AG08395 (cell line): ENCODE data around the gene COL4A2.
"Not testable (repeated sequence)": the region's sequence is repeated elsewhere in the genome, so short reads cannot be mapped to it uniquely, and the experiment has no call there.

Experiments used
- DNase-seq: peaks from one replicate; pipeline ENCODE4 v3.0.0; 2012; ENCODE audit warnings: mixed read lengths, low spot score

Gene COL4A2

DNA sequence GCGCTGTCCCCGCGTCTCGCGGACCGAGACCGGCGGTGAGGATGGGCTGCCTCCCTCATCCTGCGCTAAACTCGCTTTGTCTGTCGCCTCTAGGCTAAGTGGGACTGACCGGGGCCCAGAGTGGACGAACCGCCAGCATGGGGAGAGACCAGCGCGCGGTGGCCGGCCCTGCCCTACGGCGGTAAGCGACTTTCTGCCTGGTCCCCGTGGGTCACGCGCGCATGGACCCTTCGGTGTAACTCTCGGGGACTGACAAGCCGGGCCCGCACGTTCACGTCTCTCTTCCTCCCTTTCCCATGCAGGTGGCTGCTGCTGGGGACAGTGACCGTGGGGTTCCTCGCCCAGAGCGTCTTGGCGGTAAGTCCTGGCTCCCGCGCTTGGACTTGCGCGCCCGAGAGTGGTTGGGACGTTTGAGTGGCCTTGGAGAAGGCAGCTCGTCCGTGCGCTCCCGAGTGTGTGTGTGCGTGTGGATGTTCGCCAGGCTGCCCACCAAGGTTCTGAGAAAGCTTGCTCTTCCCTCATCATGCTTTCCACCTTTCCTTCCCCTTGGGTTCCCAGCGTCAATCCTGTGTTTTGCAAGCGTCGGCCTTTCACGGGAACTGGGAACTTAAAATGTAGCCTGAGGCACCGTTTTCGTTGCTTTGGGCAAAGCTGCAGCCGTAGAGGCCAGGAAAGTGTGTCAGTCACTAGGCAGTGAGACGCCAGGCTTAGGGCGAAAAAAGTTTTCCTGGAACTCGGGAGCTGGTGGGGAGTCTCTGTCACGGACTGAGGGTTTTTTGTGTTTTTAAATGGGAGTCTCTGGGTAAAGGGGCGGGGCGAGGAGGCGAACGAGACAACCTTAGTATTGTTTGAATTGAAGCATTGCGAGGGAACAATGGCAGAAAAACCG, 927 bp downstream of the COL4A2 start:
- DNase-seq: no peak

DNA sequence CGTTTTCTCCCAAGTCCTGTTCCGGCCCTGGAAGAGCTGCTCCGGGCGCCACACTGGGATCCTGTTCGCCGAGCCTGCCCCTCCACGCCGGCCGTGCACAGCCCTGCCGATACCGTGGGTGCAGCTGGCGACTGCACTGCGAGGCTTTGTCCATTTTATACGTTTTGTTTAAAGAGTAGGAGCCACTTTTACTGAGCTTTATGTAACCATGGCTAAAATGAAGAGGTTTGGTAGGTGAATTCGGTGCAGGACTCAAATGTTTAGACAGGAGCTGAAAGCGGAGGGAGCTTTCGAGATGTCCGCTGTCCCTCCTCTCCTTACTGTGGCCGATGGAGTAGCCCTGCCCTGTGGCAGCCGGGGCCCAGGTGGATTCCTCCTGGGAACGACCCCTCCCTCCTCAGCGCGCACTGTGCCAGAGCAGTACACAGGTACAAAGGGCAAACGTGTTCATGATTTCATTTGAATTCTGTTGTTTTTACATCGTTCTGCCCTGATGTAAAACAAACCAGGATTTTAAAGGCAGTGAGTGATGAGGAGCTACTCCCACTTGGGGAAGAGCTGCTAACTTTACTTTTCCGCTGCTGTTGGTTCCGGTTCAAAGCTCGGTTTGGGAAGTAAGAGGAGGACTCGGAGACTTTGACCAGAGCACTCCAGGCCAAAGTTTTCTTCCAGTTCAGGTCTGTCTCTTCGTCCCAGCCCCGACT, 1.7 kb downstream of the COL4A2 start:
- DNase-seq: no peak

DNA sequence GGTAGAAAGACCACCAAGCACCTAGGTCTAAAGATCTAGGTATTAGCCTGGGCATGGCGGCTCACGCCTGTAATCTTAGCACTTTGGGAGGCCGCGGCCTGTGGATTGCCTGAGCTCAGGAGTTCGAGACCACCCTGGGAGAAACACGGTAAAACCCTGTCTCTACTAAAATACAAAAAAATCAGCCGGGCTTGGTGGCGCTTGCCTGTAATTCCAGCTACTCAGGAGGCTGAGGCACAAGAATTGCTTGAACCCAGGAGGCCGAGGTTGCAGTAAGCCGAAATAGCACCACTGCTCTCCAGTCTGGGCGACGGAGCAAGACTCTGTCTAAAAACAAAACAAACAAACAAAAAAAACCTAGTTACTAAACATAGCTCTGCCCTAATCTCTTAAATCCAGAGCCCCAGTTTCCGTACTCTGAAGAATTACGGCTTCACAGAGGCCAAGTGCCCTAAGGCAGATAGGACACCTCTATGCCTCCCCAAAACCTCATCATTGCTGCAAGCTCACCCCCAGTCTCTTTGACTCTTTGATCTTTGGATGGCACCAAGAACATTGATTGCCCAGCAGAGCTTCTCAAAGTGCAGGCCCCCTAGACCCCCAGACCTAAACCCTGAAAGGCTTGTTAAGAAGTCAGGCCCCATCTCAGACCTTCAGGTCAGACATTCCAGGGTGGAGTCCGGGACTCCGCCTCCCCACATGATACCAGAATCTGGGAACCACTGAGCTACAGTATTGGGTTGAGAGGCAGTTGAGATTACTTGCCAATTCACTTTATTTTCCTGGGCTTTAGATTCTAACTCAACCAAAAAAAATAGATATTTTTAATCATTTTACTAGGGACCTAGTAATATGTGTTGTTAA, 2.8 kb downstream of the COL4A2 start:
- DNase-seq: no peak

DNA sequence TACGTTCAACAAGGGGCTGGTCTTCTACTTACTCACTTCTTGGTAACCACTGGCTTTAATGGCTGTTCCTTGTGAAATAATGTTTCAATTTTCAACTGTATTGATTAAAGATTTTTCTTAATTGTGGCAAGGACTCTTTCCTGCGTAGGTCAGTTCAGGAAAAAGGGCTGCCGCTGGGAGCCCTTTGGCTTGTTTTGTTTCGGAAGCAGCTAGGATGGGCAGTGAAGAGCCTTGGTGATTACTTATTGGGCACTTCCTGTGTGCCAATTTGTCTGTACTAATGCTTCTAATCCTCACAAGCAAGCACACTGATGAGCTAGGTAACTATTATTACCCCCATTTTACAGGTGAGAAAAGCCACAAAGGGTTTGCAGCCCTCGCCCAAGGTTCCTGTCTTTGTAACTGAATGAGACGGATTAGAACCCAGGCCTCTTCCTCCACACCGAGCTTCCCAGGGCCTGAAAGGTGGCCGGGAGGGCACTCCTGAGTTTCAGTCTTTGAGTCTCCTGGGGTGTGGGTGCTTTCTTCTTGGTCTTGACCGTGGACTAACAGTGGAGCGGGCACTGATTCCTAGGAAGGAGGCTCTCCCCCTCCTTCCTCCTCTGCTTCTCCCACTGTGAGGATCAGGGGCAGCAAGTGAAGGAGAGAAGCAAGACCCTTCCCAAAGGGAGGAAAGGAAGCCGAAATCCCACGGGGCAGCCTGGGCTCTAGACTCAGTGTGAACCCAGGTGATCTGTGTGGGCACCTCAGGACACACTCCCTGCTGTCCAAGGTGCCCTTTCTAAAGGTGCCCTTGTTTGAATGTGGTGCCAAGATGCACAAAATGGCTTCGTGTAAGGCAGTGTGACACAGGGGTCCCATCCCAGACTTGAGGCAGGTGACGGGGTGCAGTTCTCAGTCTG, 3.7 kb downstream of the COL4A2 start:
- DNase-seq: no peak

DNA sequence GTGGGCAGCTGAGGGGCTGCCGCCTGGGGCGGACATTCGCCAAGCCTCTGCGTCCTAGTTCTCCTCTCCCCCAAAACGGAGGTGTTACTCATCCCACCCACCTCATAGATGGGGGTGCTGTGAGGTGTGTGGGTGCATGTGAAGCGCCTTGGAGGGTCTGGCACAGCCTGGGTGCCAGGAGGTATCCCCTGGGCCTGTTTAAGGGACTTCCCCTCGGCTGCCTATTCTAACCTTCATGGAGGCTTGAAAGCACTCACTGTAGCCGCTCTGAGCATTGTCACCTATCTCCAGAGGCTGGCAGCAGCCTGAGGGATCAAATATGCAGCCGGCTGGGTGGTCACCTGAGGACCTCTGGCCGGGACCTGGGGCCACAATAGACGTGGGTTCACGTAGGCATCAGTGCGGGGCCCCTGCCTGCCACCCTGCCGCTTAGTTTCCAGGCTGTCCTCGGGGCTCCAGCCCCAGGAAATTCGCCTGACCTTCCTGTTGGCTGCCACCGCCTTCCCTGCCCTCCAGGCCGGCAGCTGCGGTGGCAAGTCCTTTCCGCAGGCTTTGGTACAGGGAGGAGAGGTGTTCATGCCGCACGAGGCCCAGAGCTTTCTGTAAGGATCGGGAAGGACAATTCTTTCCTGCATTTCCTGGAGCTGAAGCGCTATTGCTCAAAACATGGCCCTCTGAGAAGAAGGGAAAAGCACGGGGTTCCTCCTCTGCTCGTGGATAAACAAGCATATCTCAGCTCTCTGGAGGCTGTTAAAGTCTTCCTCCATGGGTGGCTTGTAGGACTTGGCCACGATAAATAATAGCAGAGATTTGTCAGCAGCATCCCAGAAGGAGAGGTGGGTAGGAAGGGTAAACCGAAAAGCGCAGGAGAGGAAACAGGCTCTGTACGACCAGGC, 4.6 kb downstream of the COL4A2 start:
- DNase-seq: no peak

DNA sequence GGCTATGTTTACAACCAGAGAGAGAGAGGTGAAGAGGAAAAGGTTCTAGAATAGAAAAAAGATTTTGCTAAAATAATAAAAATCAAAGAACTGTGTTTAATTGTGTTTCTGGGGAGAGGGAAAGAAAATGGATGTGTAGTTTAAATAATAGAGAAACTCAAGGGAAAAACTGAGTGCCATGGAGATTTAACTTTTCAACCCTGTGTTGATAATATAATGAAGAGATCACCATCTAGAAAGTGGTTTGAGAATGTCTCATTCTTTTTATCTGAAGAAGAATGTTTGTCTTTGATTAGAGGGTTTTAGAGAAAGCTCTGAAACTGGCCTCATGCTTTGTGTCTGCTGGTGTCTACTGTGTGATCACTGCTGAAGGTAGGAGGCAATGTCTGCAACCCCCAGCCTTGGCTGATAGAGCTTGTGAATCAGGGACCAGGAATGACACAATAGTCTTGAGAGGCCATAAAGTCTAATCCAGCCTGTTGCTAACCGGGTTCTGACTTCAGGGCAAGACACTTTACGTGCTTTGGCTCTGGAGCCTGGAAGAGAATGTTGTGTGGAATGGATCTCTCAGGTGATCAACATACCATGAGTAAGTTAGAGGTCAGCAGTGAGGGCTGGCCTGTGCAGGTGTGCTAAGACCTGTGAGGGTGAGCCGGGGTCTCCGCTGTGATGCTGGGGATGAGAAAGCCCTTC, 5.4 kb downstream of the COL4A2 start:
- DNase-seq: peak; percentile 74

DNA sequence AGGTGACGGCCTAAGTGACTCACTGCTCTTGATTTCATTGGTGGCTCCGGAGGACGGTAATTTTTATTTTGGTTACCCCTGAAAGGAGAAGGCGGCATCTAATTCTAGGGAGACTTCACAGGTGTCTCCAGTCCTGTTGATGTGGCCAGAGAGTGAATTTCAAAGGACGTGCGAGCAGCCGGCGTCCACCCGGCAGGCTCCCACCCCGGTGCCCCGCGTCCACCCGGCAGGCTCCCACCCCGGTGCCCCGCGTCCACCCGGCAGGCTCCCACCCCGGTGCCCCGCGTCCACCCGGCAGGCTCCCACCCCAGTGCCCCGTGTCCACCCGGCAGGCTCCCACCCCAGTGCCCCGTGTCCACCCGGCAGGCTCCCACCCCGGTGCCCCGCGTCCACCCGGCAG, 6.2 kb downstream of the COL4A2 start:
- not testable (repeated sequence) for DNase-seq

DNA sequence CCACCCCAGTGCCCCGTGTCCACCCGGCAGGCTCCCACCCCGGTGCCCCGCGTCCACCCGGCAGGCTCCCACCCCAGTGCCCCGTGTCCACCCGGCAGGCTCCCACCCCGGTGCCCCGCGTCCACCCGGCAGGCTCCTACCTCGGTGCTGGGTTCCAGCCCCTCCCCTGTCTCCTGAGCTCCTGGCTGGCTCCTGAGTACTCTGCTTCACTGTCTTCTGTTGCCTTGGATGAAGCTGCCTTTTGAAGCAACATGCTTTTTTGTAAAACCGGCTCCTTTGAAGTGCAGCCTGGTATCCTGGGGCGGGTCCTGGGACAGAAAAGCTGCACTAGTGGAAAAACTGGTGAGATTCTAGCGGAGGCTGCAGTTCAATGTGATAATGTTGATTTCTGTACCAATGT, 6.6 kb downstream of the COL4A2 start:
- DNase-seq: not testable (repeated sequence)

DNA sequence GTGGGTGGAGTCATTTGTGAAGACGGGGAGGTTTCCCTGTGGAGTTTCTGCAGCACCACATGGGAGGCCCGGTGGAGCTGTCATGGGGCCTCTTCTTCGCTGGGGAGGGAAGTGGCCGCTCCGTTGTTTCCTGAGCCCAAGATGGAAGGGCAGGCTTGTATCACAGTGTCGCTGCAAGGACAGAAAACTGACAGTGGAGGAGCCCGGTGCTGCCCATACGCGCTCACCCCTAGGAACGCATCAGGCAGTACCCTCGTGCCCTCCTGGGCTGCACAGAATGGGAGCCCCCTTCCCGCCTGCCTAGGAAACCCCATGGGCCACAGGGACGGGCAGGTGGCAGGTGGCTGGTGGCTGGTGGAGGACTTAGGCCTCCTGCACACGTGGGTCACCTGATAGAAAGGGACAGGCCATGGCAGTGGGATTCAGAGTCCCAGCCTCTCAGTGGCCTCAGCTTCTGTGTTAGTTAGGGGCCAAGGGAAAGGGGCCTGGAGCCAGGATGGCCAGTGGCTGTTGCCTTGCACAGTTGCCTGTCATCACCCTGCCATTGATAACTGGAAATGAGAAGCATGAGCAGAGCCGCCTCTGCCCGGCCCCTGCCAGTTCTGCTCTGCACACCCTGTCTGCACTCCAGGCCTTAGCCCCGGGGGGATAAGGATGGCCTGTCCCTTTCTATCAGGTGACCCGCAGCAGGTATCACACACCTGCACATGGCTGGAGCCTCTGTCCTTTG, 7.6 kb downstream of the COL4A2 start:
- no peak for DNase-seq

DNA sequence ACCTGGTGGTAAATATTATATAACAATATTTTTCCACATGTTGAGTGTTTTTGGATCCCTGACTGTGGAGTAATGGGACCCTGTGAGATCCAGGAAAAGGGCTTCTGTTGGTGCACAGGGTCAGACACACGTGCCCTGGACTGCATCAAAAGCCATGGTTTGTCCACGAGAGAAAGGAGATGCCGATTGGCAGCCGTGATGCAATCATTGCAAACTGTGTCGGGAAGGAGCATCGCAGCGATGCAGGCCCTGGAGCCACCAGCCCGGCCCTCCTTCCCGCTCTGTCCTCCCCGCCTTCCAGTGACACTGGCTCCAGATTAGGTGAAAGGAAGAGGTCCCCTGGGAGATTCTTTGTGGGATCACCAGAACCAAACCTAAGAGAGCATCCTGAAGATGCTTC, 9.1 kb downstream of the COL4A2 start:
- no peak for DNase-seq

DNA sequence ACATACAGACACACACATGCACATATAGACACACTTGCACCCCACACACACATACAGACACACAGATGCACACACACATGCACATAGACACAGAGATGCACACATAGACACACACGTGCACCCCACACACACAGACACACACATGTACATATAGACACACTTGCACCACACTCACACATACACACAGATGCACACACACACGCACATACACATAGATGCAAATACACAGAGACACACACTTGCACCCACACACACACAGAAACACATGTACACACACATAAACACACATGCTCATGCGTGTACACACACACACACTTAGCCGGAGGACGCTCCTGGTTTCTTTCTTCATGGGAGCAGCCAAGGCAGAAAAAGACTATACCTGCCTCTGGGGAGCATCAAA, 10.0 kb downstream of the COL4A2 start:
- no peak for DNase-seq

DNA sequence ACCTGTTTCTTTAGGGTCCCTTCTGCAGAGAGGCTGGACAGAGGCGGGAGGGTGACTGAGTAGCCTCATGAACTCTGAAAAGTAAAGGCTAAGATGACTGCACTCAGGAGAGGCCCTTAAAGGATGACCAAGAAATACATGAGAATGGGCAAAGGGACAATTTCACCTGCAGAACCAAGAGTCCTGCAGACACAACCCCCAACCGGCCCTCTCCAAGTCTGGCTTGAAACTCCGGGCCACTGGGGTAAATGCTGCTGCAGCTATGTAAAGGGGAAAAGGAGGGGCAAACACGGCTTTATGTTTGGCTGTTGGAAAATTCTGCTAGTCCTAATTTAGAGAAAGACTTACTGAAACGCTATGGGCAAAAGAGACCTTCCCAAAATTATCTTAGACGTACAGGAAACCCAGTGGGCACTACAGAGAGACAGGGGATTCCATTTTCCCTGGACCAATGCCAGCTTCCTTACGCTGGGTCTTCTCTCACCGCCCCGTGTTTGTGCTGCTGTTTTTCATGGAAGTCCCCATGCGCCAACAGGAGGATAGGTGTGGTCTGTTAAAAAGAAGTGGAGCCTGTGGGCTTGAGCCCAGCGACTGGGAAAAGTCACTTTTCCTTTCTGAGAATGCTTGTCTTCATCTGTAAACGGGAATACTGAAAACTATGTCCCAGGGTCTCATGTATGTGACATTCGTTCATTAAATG, 10.6 kb downstream of the COL4A2 start:
- no peak for DNase-seq

DNA sequence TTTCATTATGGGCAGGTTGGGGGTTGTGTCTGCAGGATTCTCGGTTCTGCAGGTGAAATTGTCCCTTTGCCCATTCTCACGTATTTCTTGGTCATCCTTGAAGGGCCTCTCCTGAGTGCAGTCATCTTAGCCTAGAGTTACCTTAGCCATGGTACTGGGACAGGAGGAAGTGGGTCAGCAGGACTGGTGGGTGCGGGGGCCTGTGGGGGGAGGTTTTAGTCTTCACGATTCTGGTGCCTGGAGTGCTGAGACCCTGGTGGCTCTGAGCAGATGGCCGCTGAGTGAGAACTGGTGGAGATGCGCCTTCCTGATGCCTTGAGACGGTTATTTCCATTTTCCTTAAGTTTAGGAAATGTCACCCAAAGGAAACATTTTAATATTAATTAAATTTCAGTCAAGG, 11.8 kb downstream of the COL4A2 start:
- DNase-seq: no peak

DNA sequence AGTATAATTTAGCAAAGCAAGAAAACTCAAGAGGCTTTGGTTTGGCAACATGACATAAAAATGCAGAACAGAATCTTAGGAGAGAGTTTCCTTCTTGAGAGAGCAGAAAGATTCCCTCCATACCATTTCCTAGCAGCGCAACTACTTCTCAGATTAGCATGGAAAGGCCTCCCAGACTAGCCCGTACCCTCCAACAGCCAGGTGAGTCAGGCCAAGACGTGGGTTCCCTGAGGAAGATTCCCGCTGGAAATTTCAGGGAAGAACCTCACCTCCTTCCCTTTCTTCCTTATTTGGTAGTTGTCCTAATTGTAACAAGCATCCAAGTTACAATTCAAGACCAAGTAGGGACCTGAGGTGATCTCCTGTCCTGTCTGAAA, 12.3 kb downstream of the COL4A2 start:
- no peak for DNase-seq

DNA sequence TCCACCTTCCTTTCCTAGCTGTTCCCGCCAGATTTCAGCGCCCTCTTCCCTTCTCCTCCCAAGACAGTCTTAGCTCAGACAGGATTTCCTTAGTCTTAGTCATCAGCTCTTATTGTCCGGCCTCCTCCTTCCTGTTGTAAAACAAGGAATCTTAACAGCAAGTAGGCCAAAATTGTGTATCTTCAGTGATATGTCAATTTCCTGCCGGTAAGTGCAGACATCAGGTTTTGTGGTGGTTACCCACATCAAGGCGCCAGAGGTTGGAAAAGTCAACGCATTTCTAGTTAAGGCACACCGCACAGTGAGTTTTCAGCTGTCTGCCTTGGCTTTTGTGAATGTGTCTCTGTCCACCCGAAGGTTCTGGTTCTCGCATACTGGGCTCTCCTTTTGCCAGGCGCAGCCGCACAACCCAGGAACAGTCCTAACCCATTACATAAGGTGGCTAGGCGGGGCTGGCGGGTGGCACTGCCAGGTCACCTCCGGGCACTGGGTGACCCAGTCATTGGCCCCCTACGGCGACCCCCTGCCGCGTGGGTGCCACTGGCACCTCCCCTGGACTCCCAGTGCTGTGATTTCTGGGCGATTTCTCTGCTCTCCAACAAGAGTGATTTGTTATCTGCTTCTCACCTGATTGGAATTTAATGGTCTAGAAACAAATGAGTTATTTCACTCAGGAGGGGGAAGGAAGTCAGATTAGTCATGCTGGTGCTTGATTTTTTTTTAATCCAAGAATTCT, 12.9 kb downstream of the COL4A2 start:
- DNase-seq: peak; percentile 57

DNA sequence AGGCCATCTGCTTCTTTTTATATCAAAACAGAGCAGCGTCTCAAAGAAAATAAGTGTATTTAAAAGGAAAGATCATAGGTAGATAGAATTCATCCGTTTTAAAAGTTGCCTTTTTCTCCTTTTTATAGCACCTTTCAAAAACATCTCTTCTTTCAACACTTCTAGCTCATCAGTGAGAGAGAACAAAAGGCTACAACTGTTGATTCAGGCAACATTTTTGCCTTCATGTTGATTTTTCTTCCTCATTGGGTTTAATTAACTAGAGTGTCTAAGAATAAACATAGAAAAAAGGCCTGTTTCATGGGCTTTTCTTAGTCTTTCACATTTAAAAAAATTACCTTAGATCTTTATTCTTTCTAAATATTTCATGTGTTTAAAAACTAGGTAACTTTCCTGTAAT, 13.6 kb downstream of the COL4A2 start:
- no peak for DNase-seq

DNA sequence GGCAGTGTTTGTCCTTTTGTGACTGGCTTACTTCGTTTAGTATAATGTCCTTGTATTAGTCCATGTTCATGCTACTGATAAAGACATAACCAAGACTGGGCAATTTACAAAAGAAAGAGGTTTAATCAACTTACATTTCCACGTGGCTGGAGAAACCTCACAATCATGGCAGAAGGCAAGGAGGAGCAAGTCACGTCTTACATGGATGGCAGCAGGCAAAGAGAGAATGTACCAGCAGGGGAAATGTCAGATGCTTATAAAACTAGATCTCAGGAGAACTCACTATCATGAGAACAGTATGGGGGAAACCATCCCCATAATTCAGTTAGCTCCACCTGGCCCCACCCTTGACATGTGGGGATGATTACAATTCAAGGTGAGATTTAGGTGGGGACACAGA, 14.5 kb downstream of the COL4A2 start:
- DNase-seq: not testable (repeated sequence)
